Neural crest cell (in vitro differentiated cells): ENCODE results near the gene GTPBP3. TPM values are rescaled to one million over a fixed set of nuclear protein-coding genes. Genes with fewer than 3 reads are reported as not detected.
"Not testable (repeated sequence)": the region's sequence is repeated elsewhere in the genome, so short reads cannot be mapped to it uniquely, and the experiment has no call there.

Source experiments
- DNase-seq: peaks from one replicate; pipeline ENCODE4 v3.0.0; 2021; ENCODE audit warnings: low read depth, mixed read lengths, low spot score
- H3K27ac Mint-ChIP-seq: one replicate; pipeline ENCODE4 v1.8.0; 2021; ENCODE audit warnings: mild to moderate bottlenecking, mixed read lengths; ENCODE audit not compliant: unreplicated experiment
- H3K27me3 Mint-ChIP-seq: 2 replicates; pipeline ENCODE4 v1.8.0; 2021; ENCODE audit warnings: low read depth, mild to moderate bottlenecking, mixed read lengths
- H3K36me3 Mint-ChIP-seq: 2 replicates; pipeline ENCODE4 v1.8.0; 2021; ENCODE audit warnings: low read depth, mild to moderate bottlenecking, mixed read lengths
- H3K4me1 Mint-ChIP-seq: 2 replicates; pipeline ENCODE4 v1.8.0; 2021; ENCODE audit warnings: mixed read lengths
- H3K4me3 Mint-ChIP-seq: one replicate; pipeline ENCODE4 v1.8.0; 2021; ENCODE audit warnings: mild to moderate bottlenecking, mixed read lengths
- H3K9me3 Mint-ChIP-seq: 2 replicates; pipeline ENCODE4 v1.8.0; 2021; ENCODE audit warnings: mixed read lengths
- total RNA-seq: library from RNA; stranded (reverse); gene quantifications from 2 replicates; pipeline ENCODE4 v1.2.1, GENCODE V29; 2021
- TF ChIP-seq, protein P1 (sequence below): fragments of 200-600 bp; sonication (generic); conservative IDR thresholded peaks from 2 replicates; pipeline ENCODE4 v1.5.0; 2021; ENCODE audit warnings: antibody characterized with exemption, mild to moderate bottlenecking

GTPBP3 gene
- total RNA-seq, 1 donor from 2014 or later, result 57.8 TPM

DNA sequence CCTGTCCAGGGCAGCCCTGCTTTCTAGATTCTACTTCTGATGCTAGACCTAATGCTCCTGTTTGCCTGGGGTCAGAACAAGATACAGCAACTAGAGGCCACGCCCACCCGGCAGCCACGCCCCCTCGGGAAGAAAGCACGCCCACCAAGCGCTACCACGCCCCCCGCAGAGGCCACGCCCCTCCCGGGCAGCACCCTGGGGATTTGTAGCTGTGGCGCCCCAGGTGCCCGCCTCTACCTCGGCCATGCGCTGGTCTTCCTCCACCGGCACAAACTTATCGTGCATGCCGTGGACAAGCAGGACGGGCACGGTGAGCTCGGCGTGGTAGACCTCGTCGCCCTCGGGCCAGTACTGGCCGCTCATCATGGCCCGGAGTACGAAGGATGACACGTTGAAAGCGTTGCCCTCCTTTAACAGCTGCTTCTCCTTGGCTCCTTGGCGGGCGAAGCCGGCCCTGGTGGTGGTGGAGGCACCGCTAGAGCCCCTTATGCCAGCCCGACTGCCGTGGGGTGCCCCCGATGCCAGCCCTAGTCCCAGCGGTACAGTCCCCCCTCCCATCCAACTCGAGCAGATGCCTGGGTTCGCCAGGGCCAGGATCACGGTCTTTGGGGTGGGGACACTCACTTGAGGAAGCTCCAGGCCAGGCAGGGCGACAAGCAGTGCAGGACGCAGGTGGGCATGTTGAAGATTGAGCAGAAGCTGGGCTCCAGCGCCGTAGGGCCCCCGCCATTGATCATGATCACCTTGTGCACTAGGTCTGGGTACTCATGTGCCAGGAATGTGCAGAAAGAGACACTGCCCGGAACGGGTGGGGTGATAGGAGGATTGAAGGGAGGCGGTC lies 43.1 kb upstream of the GTPBP3 start:
- H3K4me1 Mint-ChIP-seq, result peaks cover 12% of the 10 kb centered on the region
- TF ChIP-seq, protein P1, sequence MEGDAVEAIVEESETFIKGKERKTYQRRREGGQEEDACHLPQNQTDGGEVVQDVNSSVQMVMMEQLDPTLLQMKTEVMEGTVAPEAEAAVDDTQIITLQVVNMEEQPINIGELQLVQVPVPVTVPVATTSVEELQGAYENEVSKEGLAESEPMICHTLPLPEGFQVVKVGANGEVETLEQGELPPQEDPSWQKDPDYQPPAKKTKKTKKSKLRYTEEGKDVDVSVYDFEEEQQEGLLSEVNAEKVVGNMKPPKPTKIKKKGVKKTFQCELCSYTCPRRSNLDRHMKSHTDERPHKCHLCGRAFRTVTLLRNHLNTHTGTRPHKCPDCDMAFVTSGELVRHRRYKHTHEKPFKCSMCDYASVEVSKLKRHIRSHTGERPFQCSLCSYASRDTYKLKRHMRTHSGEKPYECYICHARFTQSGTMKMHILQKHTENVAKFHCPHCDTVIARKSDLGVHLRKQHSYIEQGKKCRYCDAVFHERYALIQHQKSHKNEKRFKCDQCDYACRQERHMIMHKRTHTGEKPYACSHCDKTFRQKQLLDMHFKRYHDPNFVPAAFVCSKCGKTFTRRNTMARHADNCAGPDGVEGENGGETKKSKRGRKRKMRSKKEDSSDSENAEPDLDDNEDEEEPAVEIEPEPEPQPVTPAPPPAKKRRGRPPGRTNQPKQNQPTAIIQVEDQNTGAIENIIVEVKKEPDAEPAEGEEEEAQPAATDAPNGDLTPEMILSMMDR, result no peak
- H3K9me3 Mint-ChIP-seq, result no peaks in the 10 kb centered on the region
- no peak overlapping the region for H3K27ac Mint-ChIP-seq
- H3K36me3 Mint-ChIP-seq, result peaks cover 11% of the 10 kb centered on the region
- peaks cover 6% of the 10 kb centered on the region for H3K27me3 Mint-ChIP-seq
- DNase-seq, result peak; percentile 37
- H3K4me3 Mint-ChIP-seq, result peak overlapping the region; percentile 47

DNA sequence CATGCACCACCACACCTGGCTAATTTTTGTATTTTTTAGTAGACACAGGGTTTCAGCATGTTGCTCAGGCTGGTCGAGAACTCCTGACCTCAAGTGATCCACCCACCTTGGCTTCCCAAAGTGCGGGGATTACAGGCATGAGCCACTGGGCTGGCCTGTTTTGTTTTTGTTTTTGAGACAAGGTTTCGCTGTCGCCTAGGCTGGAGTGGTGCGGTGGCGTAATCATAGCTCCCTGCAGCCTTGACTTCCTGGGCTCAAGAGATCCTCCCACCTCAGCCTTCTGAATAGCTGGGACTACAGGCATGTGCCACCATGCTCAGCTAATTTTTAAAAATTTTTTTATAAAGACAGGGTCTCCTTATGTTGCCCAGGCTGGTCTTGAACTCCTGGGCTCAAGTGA lies 41.8 kb upstream of the GTPBP3 start:
- H3K27me3 Mint-ChIP-seq, H3K9me3 Mint-ChIP-seq, H3K4me1 Mint-ChIP-seq, H3K27ac Mint-ChIP-seq, DNase-seq, H3K4me3 Mint-ChIP-seq: not testable (repeated sequence)
- H3K36me3 Mint-ChIP-seq, result peaks cover 11% of the 10 kb centered on the region

DNA sequence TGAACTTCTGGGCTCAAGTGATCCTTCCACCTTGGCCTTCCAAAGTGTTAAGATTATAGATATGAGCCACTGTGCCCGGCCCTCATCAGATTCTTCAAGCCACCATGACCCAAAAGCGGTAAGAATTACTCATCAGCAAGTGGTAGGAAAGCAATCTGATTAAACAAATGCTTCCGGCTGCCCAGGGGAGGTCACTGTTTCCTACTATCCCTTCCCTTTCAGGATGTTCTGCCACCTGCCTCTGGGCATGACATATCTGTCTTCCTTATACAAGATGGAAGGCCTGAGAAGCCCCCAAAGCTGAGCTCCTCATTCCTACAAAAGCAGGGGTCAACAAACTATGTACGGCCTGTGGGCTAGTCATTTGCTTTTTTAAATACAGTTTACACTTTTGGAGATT lies 41.1 kb upstream of the GTPBP3 start:
- Mint-ChIP-seq H3K27ac (no peak overlapping the region), H3K36me3 (peaks cover 11% of the 10 kb centered on the region), H3K9me3 (no peaks in the 10 kb centered on the region), H3K4me3 (no peak overlapping the region), H3K4me1 (peaks cover 9% of the 10 kb centered on the region), H3K27me3 (no peaks in the 10 kb centered on the region)
- TF ChIP-seq, protein P1, result no peak
- DNase-seq, result no peak

DNA sequence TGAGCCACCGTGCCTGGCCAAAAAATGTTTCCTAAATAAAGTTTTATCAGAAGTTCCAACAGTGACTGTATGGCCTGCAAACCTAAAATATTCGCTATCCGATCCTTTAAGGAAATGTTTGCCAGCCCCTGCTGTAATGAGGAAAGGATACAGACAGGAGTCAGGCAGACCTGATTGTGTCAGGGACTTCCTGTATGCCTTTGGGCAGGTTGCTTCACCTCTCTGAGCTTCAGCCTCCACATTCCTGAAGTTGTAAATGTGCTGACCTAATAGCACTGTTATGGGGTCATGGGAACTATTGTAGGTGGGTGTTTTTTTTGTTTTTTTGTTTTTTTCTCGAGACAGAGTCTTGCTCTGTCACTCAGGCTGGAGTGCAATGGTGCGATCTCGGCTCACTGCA lies 40.4 kb upstream of the GTPBP3 start:
- TF ChIP-seq, protein P1, result no peak
- no peaks in the 10 kb centered on the region for H3K9me3 Mint-ChIP-seq
- DNase-seq, result no peak
- H3K36me3 Mint-ChIP-seq, result peaks cover 11% of the 10 kb centered on the region
- no peak overlapping the region for H3K4me3 Mint-ChIP-seq
- peaks cover 6% of the 10 kb centered on the region for H3K4me1 Mint-ChIP-seq
- no peaks in the 10 kb centered on the region for H3K27me3 Mint-ChIP-seq
- no peak overlapping the region for H3K27ac Mint-ChIP-seq

DNA sequence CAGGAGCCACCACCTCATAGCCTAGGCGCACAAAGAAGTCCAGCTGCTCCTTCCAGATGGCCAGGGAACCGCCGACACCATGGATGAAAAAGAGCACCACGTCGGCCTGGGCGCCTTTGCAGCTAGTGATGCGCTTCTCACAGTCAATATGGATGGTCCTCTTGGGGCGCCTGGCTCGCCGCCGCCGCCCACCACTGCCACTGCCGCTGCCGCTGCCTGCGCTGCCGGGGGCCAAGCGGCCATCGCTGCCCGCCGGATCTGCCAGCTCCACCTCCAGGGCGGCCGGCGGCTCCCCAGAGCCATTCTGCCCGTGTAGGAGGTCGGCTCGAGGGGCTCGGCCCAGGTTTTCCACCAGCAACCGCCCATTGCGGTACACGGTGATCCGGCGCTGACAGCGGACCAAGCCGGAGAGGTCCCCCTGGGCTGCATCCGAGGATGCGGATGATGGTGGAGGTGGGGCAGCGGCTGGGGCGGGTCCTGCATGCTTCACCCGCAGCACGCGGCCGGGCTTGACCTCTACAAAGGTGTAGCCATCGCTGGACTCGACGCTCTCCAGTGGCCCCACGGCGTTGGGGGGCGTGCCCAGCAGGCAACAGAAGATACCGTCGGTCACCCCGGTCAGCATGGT lies 36.2 kb upstream of the GTPBP3 start:
- Mint-ChIP-seq H3K36me3 (peaks cover 11% of the 10 kb centered on the region), H3K27me3 (peaks cover 3% of the 10 kb centered on the region), H3K4me1 (peaks cover 19% of the 10 kb centered on the region), H3K9me3 (no peaks in the 10 kb centered on the region), H3K27ac (peak overlapping the region; percentile 83), H3K4me3 (peak overlapping the region; percentile 57)
- TF ChIP-seq, protein P1, result no peak
- DNase-seq, result no peak
